HCT116 (cell line): ENCODE results near the gene MAT2B. TPM values are rescaled to one million over a fixed set of nuclear protein-coding genes. Genes with fewer than 3 reads are reported as not detected.

Experiments
- ATAC-seq: fragments of 200-7000 bp; cut with Tn5 transposase; 2 replicates; pipeline ENCODE4 v1.9.1; 2020; ENCODE audit warnings: mild to moderate bottlenecking, moderate library complexity
- BruUV-seq: library from RNA; stranded (reverse); fragments of 400-500 nt; replicated peaks from 2 replicates; lab custom pipeline; 2021; lab: Mats Ljungman, UMichigan
- CTCF ChIA-PET: fragments of 300-600 bp; sonication (Branson Sonifier 250); formaldehyde crosslinking; loops from one replicate; lab custom pipeline; 2021; ENCODE audit warnings: antibody characterized with exemption; lab: Charles Lee
- POLR2A ChIA-PET: fragments of 300-600, 350-600 bp; sonication (Branson Sonifier 250); formaldehyde crosslinking; loops from one replicate; lab custom pipeline; 2021; ENCODE audit warnings: antibody characterized with exemption; lab: Charles Lee
- RAD21 ChIA-PET, 2 experiments: fragments of 300-600 bp; sonication (Branson Sonifier 250); formaldehyde crosslinking; loops; one replicate each; lab custom pipeline; 2023; ENCODE audit warnings: low total read pairs in 2 of 2; ENCODE audit not compliant: uncharacterized antibody in 2 of 2, unreplicated experiment in 2 of 2, low non-redundant PET in 1 of 2; lab: Charles Lee
- DNase-seq: peaks from one replicate; pipeline ENCODE4 v3.0.0-alpha.2; 2010; ENCODE audit warnings: low read depth, low spot score
- H2AFZ ChIP-seq: fragments of 200-600 bp; shearing (Covaris generic), sonication (generic); 2 replicates; pipeline ENCODE4 v1.6.1; 2017; ENCODE audit warnings: low read depth, mixed run types, mixed read lengths, antibody characterized with exemption, low read length; ENCODE audit not compliant: poor library complexity, severe bottlenecking
- H3K27ac ChIP-seq: 2 replicates; pipeline ENCODE4 v1.5.1; 2012; ENCODE audit warnings: low read depth, low read length
- H3K27me3 ChIP-seq: fragments of 200-600 bp; sonication (generic); 2 replicates; pipeline ENCODE4 v1.6.1; 2016; ENCODE audit warnings: mixed run types, low read length, mixed read lengths; ENCODE audit not compliant: insufficient read depth
- H3K36me3 ChIP-seq, 2 experiments: fragments of 200-500 bp in 1 of 2; fragments of 200-600 bp in 1 of 2; sonication (Bioruptor generic) in 1 of 2; sonication (generic) in 1 of 2; 2 replicates each; pipeline versions ENCODE4 v1.5.1 to v1.6.1; 2014 to 2016; ENCODE audit warnings: low read length in 2 of 2, inconsistent platforms in 1 of 2, mixed read lengths in 1 of 2, mixed run types in 1 of 2; ENCODE audit not compliant: insufficient read depth in 2 of 2, control insufficient read depth in 1 of 2
- H3K4me1 ChIP-seq, 2 experiments: fragments of 200-600 bp in 1 of 2; sonication (generic) in 1 of 2; 2 replicates each; pipeline versions ENCODE4 v1.5.1 to v1.6.1; 2012 to 2017; ENCODE audit warnings: low read length in 2 of 2, inconsistent platforms in 1 of 2, mild to moderate bottlenecking in 1 of 2, mixed read lengths in 1 of 2, mixed run types in 1 of 2, moderate library complexity in 1 of 2; ENCODE audit not compliant: insufficient read depth in 2 of 2, control insufficient read depth in 1 of 2
- H3K4me2 ChIP-seq: fragments of 200-600 bp; sonication (generic); 2 replicates; pipeline ENCODE4 v1.6.1; 2017; ENCODE audit warnings: mixed run types, low read length, mixed read lengths
- H3K4me3 ChIP-seq, 2 experiments: fragments of 200-600 bp in 1 of 2; sonication (generic) in 1 of 2; replicated peaks in 1 of 2; 2 replicates each; pipeline ENCODE4 v1.5.1; 2011 to 2016; ENCODE audit warnings: low read length in 2 of 2, control low read depth in 1 of 2, low read depth in 1 of 2, mild to moderate bottlenecking in 1 of 2, mixed read lengths in 1 of 2, mixed run types in 1 of 2
- H3K79me2 ChIP-seq: fragments of 200-600 bp; sonication (generic); 2 replicates; pipeline ENCODE4 v1.6.1; 2017; ENCODE audit warnings: mild to moderate bottlenecking, mixed run types, low read length, moderate library complexity, mixed read lengths; ENCODE audit not compliant: insufficient read depth
- H3K9ac ChIP-seq: fragments of 200-600 bp; sonication (generic); 2 replicates; pipeline ENCODE4 v1.6.1; 2016; ENCODE audit warnings: low read length, mixed read lengths
- H3K9me2 ChIP-seq: fragments of 200-600 bp; sonication (generic), shearing (Covaris generic); 2 replicates; pipeline ENCODE4 v1.6.1; 2017; ENCODE audit warnings: mixed run types, mild to moderate bottlenecking, moderate library complexity; ENCODE audit not compliant: insufficient read depth
- H3K9me3 ChIP-seq, 2 experiments: fragments of 200-500 bp in 1 of 2; fragments of 200-600 bp in 1 of 2; sonication (Bioruptor generic) in 1 of 2; sonication (generic) in 1 of 2; 2 replicates each; pipeline ENCODE4 v1.6.1; 2014 to 2017; ENCODE audit warnings: low read length in 2 of 2, mixed read lengths in 2 of 2, inconsistent platforms in 1 of 2, low read depth in 1 of 2, mild to moderate bottlenecking in 1 of 2, mixed run types in 1 of 2, moderate library complexity in 1 of 2; ENCODE audit not compliant: control insufficient read depth in 1 of 2, insufficient read depth in 1 of 2
- H4K20me1 ChIP-seq: fragments of 200-600 bp; sonication (generic), shearing (Covaris generic); 2 replicates; pipeline ENCODE4 v1.6.1; 2017; ENCODE audit warnings: mixed run types, mild to moderate bottlenecking, moderate library complexity; ENCODE audit not compliant: insufficient read depth
- ATF3 ChIP-seq: IDR thresholded peaks from 2 replicates; pipeline ENCODE4 v1.6.1; 2012
- CBX3 ChIP-seq: IDR thresholded peaks from 2 replicates; pipeline ENCODE4 v1.6.1; 2012; ENCODE audit warnings: low read depth
- CEBPB ChIP-seq: IDR thresholded peaks from 2 replicates; pipeline ENCODE4 v1.6.1; 2012; ENCODE audit warnings: low read depth
- ELF1 ChIP-seq: IDR thresholded peaks from 2 replicates; pipeline ENCODE4 v1.6.1; 2012; ENCODE audit warnings: low read depth, borderline replicate concordance
- EZH2phosphoT487 ChIP-seq: fragments of 200-600 bp; IDR thresholded peaks from 2 replicates; pipeline ENCODE4 v1.6.1; 2018; ENCODE audit warnings: antibody characterized with exemption, borderline replicate concordance
- MAX ChIP-seq: IDR thresholded peaks from 2 replicates; pipeline ENCODE4 v1.6.1; 2012
- RAD21 ChIP-seq: IDR thresholded peaks from 2 replicates; pipeline ENCODE4 v1.6.1; 2012; ENCODE audit warnings: low read depth, mild to moderate bottlenecking
- REST ChIP-seq: IDR thresholded peaks from 2 replicates; pipeline ENCODE4 v1.6.1; 2012; ENCODE audit warnings: low read depth
- SP1 ChIP-seq: IDR thresholded peaks from 2 replicates; pipeline ENCODE4 v1.6.1; 2012; ENCODE audit warnings: low read depth
- SRF ChIP-seq: IDR thresholded peaks from 2 replicates; pipeline ENCODE4 v1.6.1; 2012; ENCODE audit warnings: low read depth
- TCF7L2 ChIP-seq: IDR thresholded peaks from 2 replicates; pipeline ENCODE4 v1.7.0; 2011; ENCODE audit warnings: borderline replicate concordance, inconsistent platforms; ENCODE audit not compliant: insufficient read depth, insufficient read length; ENCODE audit errors: extremely low read depth
- YY1 ChIP-seq: IDR thresholded peaks from 2 replicates; pipeline ENCODE4 v1.6.1; 2011; ENCODE audit warnings: low read length, low read depth, moderate library complexity, mild to moderate bottlenecking; ENCODE audit not compliant: insufficient replicate concordance; ENCODE audit errors: extremely low read depth
- ZFX ChIP-seq: fragments of 450-650 bp; IDR thresholded peaks from 2 replicates; pipeline ENCODE4 v1.6.1; 2017
- intact Hi-C: fragments of 100-400 bp; cut with micrococcal nuclease; formaldehyde crosslinking; loops from 2 replicates; pipeline ENCODE4 v1.10.0; 2022
- total RNA-seq: library from RNA; stranded (reverse); gene quantifications from one replicate; pipeline ENCODE4 v1.2.1, GENCODE V29; 2021; ENCODE audit not compliant: unreplicated experiment

Gene MAT2B
- total RNA-seq, 1 experiment from 2014 or later: 45.9 TPM

- RAD21 ChIA-PET: no interaction called here
These were observed 62.4 kb downstream of the MAT2B start for GRCh38 chr5:163567811-163568210.

More at GRCh38 chr5:163567811-163568210, 62.4 kb downstream of the MAT2B start:
- intact Hi-C loops: loop anchor here (10.0 kb wide), 1 partner anchor 127 kb away; no protein-coding TSS in a partner anchor
- TF ChIP-seq ZFX (no peak), REST (no peak), ATF3 (no peak), MAX (no peak), SP1 (no peak), SRF (no peak), EZH2phosphoT487 (no peak), CEBPB (no peak), ELF1 (no peak), TCF7L2 (no peak), RAD21 (no peak), YY1 (no peak), CBX3 (no peak)
- no peak overlapping the region for H3K27ac ChIP-seq
- no peaks in the 10 kb centered on the region for H3K79me2 ChIP-seq
- no peaks in the 10 kb centered on the region for H4K20me1 ChIP-seq
- DNase-seq (no peak), ATAC-seq (no peak)
- no peaks in the 10 kb centered on the region for H3K9me3 ChIP-seq
- BruUV-seq: no TSS peak
- CTCF ChIA-PET: no interaction called here
- H3K4me3 ChIP-seq: no peak overlapping the region
- no peaks in the 10 kb centered on the region for H3K9me2 ChIP-seq
- H3K36me3 ChIP-seq: no peaks in the 10 kb centered on the region
- H3K9ac ChIP-seq: no peak overlapping the region
- H2AFZ ChIP-seq: no peak overlapping the region
- H3K4me2 ChIP-seq: no peak overlapping the region
- H3K27me3 ChIP-seq: peaks cover 45% of the 10 kb centered on the region
- peaks cover 0 to 2% of the 10 kb centered on the region in 2 experiments; a peak in 1 of 4 replicates for H3K4me1 ChIP-seq
- POLR2A ChIA-PET: no interaction called here

Other genes starting within 250 kb of the MAT2B start
- 176 TPM for gene CCNG1, start 68.0 kb upstream of the MAT2B start, total RNA-seq
- gene NUDCD2, start 45.5 kb upstream of the MAT2B start, total RNA-seq: 56.8 TPM
- gene HMMR, start 45.0 kb upstream of the MAT2B start, total RNA-seq: 54.9 TPM